Measurements from ENCODE around the gene RPS2.

DNA sequence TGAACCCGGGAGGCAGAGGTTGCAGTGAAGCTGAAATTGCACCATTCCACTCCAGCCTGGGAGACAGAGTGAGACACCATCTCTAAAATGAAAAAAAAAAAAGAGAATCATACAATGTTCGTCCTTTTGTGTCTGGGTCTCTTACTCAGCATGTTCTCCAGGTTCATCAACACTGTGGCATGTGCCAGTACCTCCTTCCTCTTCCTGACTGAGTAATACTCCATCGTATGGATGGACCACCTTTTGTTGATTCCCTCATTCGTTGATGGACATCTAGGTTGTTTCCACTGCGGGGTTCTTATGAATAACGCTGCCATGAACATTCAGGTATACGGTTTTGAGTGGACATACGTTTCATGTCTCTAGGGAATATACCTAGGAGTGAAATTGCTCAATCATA is 42.3 kb downstream of the RPS2 start:
- TF ChIP-seq, protein P1, sequence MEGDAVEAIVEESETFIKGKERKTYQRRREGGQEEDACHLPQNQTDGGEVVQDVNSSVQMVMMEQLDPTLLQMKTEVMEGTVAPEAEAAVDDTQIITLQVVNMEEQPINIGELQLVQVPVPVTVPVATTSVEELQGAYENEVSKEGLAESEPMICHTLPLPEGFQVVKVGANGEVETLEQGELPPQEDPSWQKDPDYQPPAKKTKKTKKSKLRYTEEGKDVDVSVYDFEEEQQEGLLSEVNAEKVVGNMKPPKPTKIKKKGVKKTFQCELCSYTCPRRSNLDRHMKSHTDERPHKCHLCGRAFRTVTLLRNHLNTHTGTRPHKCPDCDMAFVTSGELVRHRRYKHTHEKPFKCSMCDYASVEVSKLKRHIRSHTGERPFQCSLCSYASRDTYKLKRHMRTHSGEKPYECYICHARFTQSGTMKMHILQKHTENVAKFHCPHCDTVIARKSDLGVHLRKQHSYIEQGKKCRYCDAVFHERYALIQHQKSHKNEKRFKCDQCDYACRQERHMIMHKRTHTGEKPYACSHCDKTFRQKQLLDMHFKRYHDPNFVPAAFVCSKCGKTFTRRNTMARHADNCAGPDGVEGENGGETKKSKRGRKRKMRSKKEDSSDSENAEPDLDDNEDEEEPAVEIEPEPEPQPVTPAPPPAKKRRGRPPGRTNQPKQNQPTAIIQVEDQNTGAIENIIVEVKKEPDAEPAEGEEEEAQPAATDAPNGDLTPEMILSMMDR (tag by site-specific recombination; IDR thresholded peaks at IDR 0.05): no peak
- no peak for TF ChIP-seq ZFP3 (tag by site-specific recombination; IDR thresholded peaks at IDR 0.05; ENCODE audit: low read depth)
